ENCODE results near the gene DHX30.
"Not testable (repeated sequence)": the region's sequence is repeated elsewhere in the genome, so short reads cannot be mapped to it uniquely, and the experiment has no call there.

The DHX30 gene

GRCh38 chr3:47802734-47803479 is at the start of gene DHX30:
Gene DHX30 (plus strand): TSS chr3:47803138. CDS start chr3:47810684, 7,546 bp downstream.
- peak within 1 kb of the TSS; percentile 89 for H3K27ac ChIP-seq
- TF ChIP-seq CTCF (conservative IDR thresholded peaks at IDR 0.05) (no peak), ZFX (IDR thresholded peaks at IDR 0.05) (peak; percentile 100)

- TF ChIP-seq CTCF (conservative IDR thresholded peaks at IDR 0.05) (no peak), ZFX (IDR thresholded peaks at IDR 0.05) (no peak)
These were observed 44.5 kb upstream of the DHX30 start for GRCh38 chr3:47758261-47759025.

GRCh38 chr3:47760207-47760606 is 42.7 kb upstream of the DHX30 start:
- not testable (repeated sequence) for H3K27ac ChIP-seq

More at GRCh38 chr3:47758261-47759025, 44.5 kb upstream of the DHX30 start:
- peak overlapping the region; percentile 63 for H3K27ac ChIP-seq

- no peak for TF ChIP-seq CTCF (conservative IDR thresholded peaks at IDR 0.05)
- no peak for TF ChIP-seq ZFX (IDR thresholded peaks at IDR 0.05)
- no peak overlapping the region for H3K27ac ChIP-seq
These were observed 41.9 kb upstream of the DHX30 start for GRCh38 chr3:47761046-47761445.

GRCh38 chr3:47762233-47762632 is 40.7 kb upstream of the DHX30 start:
- no peak for TF ChIP-seq ZFX (IDR thresholded peaks at IDR 0.05)
- no peak for TF ChIP-seq CTCF (conservative IDR thresholded peaks at IDR 0.05)
- H3K27ac ChIP-seq = no peak overlapping the region

GRCh38 chr3:47766186-47766585 is 36.8 kb upstream of the DHX30 start:
- TF ChIP-seq ZFX (IDR thresholded peaks at IDR 0.05) (no peak), CTCF (conservative IDR thresholded peaks at IDR 0.05) (no peak)
- H3K27ac ChIP-seq = no peak overlapping the region

- no peak overlapping the region for H3K27ac ChIP-seq
- TF ChIP-seq ZFX (IDR thresholded peaks at IDR 0.05) (no peak), CTCF (conservative IDR thresholded peaks at IDR 0.05) (no peak)
These were observed 30.9 kb upstream of the DHX30 start for GRCh38 chr3:47772047-47772446.
